ENCODE measurements around the gene TIMM23.
"Not testable (repeated sequence)": the region's sequence is repeated elsewhere in the genome, so short reads cannot be mapped to it uniquely, and the experiment has no call there.

TIMM23 gene

DNA sequence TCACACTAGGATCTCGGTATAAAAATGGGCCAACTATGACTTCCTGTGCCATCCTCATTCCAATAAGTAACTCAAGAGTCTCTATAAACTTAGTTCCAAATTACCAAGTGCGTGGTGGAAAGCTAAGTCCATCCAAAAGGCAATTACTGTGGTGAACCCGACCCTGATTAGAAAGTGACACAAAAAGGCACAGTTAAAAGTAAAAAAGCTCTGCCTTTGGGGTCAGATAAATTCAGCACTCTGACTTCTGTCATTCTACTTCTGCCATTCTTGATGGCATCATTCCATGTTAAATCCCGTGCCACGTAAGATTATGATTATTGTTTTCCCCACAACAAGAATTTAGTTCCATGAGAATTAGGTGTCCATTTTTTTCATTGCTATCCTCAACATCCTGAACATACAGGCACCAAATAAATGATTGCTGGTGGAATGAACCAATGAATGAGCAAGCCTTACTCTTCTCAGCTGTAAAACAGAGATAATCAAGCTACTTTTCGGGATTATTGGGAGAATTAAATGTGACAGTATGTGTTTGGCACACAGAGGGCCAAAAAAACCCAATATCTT, 57.3 kb downstream of the TIMM23 start:
- Mint-ChIP-seq H3K4me1 (peaks cover 54% of the 10 kb centered on the region), H3K4me3 (peak overlapping the region; percentile 98), H3K27me3 (no peaks in the 10 kb centered on the region), H3K9me3 (no peaks in the 10 kb centered on the region), H3K27ac (peak overlapping the region; percentile 99), H3K36me3 (no peaks in the 10 kb centered on the region)

DNA sequence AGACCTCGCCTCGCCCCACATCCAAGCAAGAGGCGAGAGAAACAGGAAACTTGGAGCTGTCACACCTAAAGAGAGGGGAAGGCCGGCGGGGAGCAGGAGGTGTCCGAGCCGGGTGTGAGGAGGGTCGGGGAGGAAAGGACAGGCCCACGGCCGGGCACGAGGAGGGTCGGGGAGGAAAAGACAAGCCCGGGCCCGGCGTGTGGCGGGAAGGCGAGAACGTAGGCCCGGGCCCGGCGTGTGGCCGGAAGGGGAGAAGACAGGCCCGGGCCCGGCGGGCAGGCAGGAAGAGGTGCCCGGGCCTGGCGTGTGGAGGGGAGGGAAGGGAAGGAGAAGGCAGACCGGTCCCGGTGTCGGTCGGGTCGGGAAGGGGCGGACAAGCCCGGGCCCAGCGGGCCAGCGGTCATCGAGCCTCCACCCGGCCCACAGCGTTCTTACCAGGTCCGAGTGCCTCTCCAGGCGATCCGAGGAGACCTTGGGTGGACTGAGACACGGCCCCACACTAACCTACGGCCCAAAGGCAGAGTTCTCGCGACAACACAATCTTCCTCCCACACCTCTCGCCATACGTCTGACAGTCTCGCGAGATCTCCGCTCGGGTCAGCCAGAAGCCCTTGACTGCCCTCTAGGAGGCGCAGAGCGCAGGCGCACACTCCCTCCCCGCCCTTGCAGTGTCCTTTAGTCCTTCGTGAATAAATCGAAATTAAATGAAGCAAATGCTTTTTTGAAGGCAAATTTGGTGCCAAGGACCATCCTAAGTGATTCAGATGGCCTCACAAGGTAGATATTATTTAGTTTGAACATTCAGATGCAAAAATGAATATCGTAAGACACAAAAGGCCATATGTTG, 58.0 kb downstream of the TIMM23 start, which contains the start of gene NCOA4:
NCOA4 (minus strand) TSS at position 533 of the 847 bp plus-strand sequence. CDS start 13,943 bp downstream, outside the sequence.
- peak within 1 kb of the TSS; percentile 99 for H3K27ac Mint-ChIP-seq
- no peaks in the 10 kb centered on the region for H3K9me3 Mint-ChIP-seq
- peak within 1 kb of the TSS; percentile 98 for H3K4me3 Mint-ChIP-seq
- H3K27me3 Mint-ChIP-seq: no peaks in the 10 kb centered on the region
- H3K36me3 Mint-ChIP-seq: no peaks in the 10 kb centered on the region
- H3K4me1 Mint-ChIP-seq: peaks cover 48% of the 10 kb centered on the region

- Mint-ChIP-seq H3K4me3 (peak overlapping the region; percentile 33), H3K27ac (peak overlapping the region; percentile 74), H3K4me1 (peaks cover 38% of the 10 kb centered on the region), H3K36me3 (no peaks in the 10 kb centered on the region), H3K9me3 (no peaks in the 10 kb centered on the region), H3K27me3 (no peaks in the 10 kb centered on the region)
Observed at GRCh38 chr10:46031648-46032532, 59.6 kb downstream of the TIMM23 start.

GRCh38 chr10:46033602-46034011, 61.3 kb downstream of the TIMM23 start:
- H3K36me3 Mint-ChIP-seq: no peaks in the 10 kb centered on the region

DNA sequence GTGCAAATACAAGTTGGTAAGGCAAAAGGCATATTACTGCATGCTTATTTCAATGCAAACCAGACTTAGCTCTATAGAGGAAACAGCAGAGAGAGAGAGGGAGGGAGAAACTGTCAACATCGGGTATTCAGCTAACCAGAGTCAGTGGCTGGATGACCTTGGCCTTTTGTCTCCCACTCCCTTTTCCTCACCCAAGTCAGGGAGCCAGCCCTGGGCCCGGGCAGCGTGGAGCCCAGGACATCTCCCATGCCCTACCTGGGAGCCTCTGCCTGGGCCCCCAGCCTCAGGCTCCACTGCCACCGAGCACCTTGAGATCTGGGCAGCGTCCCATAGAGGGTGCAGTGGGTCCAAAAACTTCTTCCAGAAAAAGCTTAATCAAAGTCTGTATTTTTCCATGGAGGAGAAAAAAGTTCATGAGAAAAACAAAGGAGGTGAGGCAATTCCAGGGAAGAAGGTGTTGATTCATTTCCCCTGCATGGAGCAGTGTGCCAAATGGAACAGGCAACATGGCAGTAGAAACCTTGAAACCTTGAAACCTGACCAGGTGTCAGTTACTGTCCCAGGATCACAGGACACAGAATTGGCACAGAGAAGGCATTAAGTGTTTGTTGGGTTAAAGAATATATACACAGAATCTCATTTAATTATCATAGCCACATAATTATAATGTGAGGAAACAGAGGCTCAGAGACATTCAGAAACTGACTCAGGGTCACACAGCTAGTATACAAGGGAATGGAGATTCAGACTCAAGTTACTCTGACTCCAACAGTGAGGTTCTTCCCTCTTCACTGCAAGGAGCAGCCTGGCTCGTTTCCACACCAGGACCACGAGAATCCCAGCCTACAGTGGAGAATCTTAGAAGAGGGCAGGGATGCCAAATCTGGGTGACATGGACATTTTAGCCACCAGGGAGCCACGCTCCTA, 63.9 kb downstream of the TIMM23 start:
- no peaks in the 10 kb centered on the region for H3K27me3 Mint-ChIP-seq
- no peaks in the 10 kb centered on the region for H3K36me3 Mint-ChIP-seq
- no peak overlapping the region for H3K27ac Mint-ChIP-seq
- peaks cover 5% of the 10 kb centered on the region for H3K4me1 Mint-ChIP-seq
- no peak overlapping the region for H3K4me3 Mint-ChIP-seq
- H3K9me3 Mint-ChIP-seq: no peaks in the 10 kb centered on the region

More at GRCh38 chr10:46033602-46034011, 61.3 kb downstream of the TIMM23 start:
- Mint-ChIP-seq H3K27ac (no peak overlapping the region), H3K4me1 (peaks cover 21% of the 10 kb centered on the region), H3K9me3 (no peaks in the 10 kb centered on the region), H3K27me3 (no peaks in the 10 kb centered on the region), H3K4me3 (no peak overlapping the region)

- H3K9me3 Mint-ChIP-seq: no peaks in the 10 kb centered on the region
- H3K27ac Mint-ChIP-seq: no peak overlapping the region
- no peaks in the 10 kb centered on the region for H3K36me3 Mint-ChIP-seq
- no peaks in the 10 kb centered on the region for H3K27me3 Mint-ChIP-seq
- no peak overlapping the region for H3K4me3 Mint-ChIP-seq
- H3K4me1 Mint-ChIP-seq: peaks cover 5% of the 10 kb centered on the region
Observed at GRCh38 chr10:46037107-46037825, 65.0 kb downstream of the TIMM23 start.

GRCh38 chr10:46040004-46040403, 67.7 kb downstream of the TIMM23 start:
- peaks cover 5% of the 10 kb centered on the region for H3K4me1 Mint-ChIP-seq
- no peaks in the 10 kb centered on the region for H3K36me3 Mint-ChIP-seq
- H3K27ac Mint-ChIP-seq: no peak overlapping the region
- no peaks in the 10 kb centered on the region for H3K27me3 Mint-ChIP-seq
- H3K9me3 Mint-ChIP-seq: no peaks in the 10 kb centered on the region
- no peak overlapping the region for H3K4me3 Mint-ChIP-seq

DNA sequence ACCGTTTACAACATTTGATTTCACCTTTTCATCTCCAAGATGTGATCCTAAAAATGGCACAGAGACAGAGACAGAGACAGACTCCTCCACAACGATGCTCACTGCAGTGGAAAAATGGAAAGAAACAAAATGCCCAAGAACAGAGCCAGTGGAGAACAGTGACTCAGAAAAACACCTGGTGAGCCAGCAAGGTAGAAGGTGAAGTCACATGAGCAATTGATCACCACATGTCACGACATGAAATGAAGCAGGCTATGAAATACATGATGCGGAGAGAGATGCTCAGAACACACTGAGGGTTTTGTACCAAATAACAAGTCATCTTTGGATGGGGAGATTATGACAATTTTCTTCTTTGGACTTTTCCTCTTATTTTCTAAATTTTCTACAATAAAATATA, 70.2 kb downstream of the TIMM23 start:
- Mint-ChIP-seq H3K27ac (no peak overlapping the region), H3K4me1 (no peaks in the 10 kb centered on the region)

DNA sequence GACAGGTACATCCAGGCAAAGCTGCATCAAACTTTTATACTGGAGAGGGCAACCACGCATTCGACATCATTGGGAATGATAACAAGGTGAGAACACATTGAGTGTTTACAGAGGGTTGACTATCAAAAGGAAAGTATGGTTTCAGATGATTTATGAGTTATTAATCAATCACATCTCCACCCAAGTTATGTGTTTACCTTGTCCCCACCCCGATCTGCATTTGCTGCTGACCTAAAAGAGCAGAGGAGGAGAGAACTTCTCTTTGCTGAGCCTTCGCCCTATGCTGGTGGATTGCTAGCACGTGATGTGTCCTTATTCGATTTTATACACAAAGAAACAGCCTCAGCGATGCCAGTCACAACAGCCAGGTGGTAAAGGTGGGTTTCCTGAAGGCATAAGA, 74.0 kb downstream of the TIMM23 start, which contains the start of gene MSMB:
MSMB (minus strand) TSS at position 9 of the 400 bp plus-strand sequence. CDS start 32 bp downstream, outside the sequence.
- H3K4me3 Mint-ChIP-seq: no peak within 1 kb of the TSS
- H3K9me3 Mint-ChIP-seq: no peaks in the 10 kb centered on the region
- H3K27ac Mint-ChIP-seq: no peak within 1 kb of the TSS
- H3K4me1 Mint-ChIP-seq: no peaks in the 10 kb centered on the region
- no peaks in the 10 kb centered on the region for H3K27me3 Mint-ChIP-seq
- no peaks in the 10 kb centered on the region for H3K36me3 Mint-ChIP-seq

More for the DNA sequence above, 70.2 kb downstream of the TIMM23 start:
- Mint-ChIP-seq H3K4me3 (no peak overlapping the region), H3K27me3 (no peaks in the 10 kb centered on the region), H3K9me3 (no peaks in the 10 kb centered on the region), H3K36me3 (no peaks in the 10 kb centered on the region)

DNA sequence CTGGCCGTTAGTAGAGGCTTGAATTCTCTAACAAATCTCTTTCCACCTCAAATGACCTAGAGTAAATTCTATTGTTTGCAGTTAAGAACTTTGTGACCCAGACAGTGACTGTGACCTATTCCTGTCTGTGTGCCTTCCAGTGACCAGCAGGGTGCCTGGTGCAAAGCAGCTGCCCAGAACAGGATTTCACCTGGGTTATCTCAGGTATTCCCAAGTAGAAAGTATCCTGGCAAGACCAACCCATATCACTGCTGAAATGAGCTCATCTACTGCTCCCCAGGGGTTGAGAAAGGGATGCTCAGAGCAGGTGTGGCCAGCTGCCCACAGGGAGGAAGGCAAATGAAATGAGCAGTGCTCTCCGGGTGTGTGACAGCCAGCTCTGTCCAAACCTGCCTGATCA, 75.9 kb downstream of the TIMM23 start:
- no peaks in the 10 kb centered on the region for H3K9me3 Mint-ChIP-seq

DNA sequence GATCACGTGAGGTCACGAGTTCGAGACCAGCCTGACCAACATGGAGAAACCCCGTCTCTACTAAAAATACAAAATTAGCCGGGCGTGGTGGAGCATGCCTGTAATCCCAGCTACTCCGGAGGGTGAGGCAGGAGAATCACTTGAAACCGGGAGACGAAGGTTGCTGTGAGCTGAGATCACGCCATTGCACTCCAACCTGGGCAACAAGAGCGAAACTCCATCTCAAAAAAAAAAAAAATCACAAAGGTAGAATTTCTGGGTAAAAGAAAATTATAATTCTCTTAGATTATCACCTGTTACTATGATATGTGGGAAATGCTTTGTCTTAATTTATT, 77.2 kb downstream of the TIMM23 start:
- H3K4me1 Mint-ChIP-seq, H3K4me3 Mint-ChIP-seq, H3K36me3 Mint-ChIP-seq, H3K27me3 Mint-ChIP-seq, H3K9me3 Mint-ChIP-seq, H3K27ac Mint-ChIP-seq: not testable (repeated sequence)

More for the DNA sequence above, 75.9 kb downstream of the TIMM23 start:
- no peak overlapping the region for H3K4me3 Mint-ChIP-seq
- no peaks in the 10 kb centered on the region for H3K4me1 Mint-ChIP-seq
- no peak overlapping the region for H3K27ac Mint-ChIP-seq
- H3K27me3 Mint-ChIP-seq: no peaks in the 10 kb centered on the region
- H3K36me3 Mint-ChIP-seq: no peaks in the 10 kb centered on the region

- H3K4me1 Mint-ChIP-seq: no peaks in the 10 kb centered on the region
- no peaks in the 10 kb centered on the region for H3K36me3 Mint-ChIP-seq
- no peak overlapping the region for H3K27ac Mint-ChIP-seq
- H3K4me3 Mint-ChIP-seq: no peak overlapping the region
- no peaks in the 10 kb centered on the region for H3K27me3 Mint-ChIP-seq
- no peaks in the 10 kb centered on the region for H3K9me3 Mint-ChIP-seq
Observed at GRCh38 chr10:46050941-46051623, 78.8 kb downstream of the TIMM23 start.

GRCh38 chr10:46052057-46052790, 79.9 kb downstream of the TIMM23 start:
- H3K27ac Mint-ChIP-seq: no peak overlapping the region
- no peak overlapping the region for H3K4me3 Mint-ChIP-seq
- H3K27me3 Mint-ChIP-seq: no peaks in the 10 kb centered on the region
- H3K9me3 Mint-ChIP-seq: no peaks in the 10 kb centered on the region
- H3K36me3 Mint-ChIP-seq: no peaks in the 10 kb centered on the region
- H3K4me1 Mint-ChIP-seq: no peaks in the 10 kb centered on the region

All from activated naive CD4-positive, alpha-beta T cell treated with anti-CD3 and anti-CD28 coated beads, Interleukin-2, amount 50 U/mL, for 24 hours (primary cell).